HG03558 (cell line): Measurements from ENCODE around the gene ACSF3.

Experiments used
- ATAC-seq: cut with Tn5 transposase; IDR thresholded peaks from one replicate; pipeline ENCODE4 v1.9.1; 2021; ENCODE audit warnings: moderate number of reproducible peaks; ENCODE audit not compliant: unreplicated experiment; ENCODE audit errors: extremely low read depth

The ACSF3 gene

GRCh38 chr16:89138843-89139520 lies 45.3 kb downstream of the ACSF3 start:
- no peak for ATAC-seq

- no peak for ATAC-seq
Observed at GRCh38 chr16:89139907-89140361, 46.3 kb downstream of the ACSF3 start.

GRCh38 chr16:89140401-89140800 lies 46.7 kb downstream of the ACSF3 start:
- ATAC-seq: no peak

- no peak for ATAC-seq
Observed at GRCh38 chr16:89140981-89141883, 47.6 kb downstream of the ACSF3 start.

- no peak for ATAC-seq
Observed at GRCh38 chr16:89141884-89142267, 48.2 kb downstream of the ACSF3 start.

GRCh38 chr16:89142474-89143195 lies 49.0 kb downstream of the ACSF3 start:
- ATAC-seq: no peak

- no peak for ATAC-seq
Observed at GRCh38 chr16:89143201-89143741, 49.6 kb downstream of the ACSF3 start.

- ATAC-seq: no peak
Observed at GRCh38 chr16:89143911-89144675, 50.4 kb downstream of the ACSF3 start.

GRCh38 chr16:89144681-89145080 lies 51.0 kb downstream of the ACSF3 start:
- ATAC-seq: no peak

- no peak for ATAC-seq
Observed at GRCh38 chr16:89145406-89146161, 51.9 kb downstream of the ACSF3 start.

- no peak for ATAC-seq
Observed at GRCh38 chr16:89146211-89147005, 52.8 kb downstream of the ACSF3 start.

GRCh38 chr16:89147085-89147817 lies 53.6 kb downstream of the ACSF3 start:
- no peak for ATAC-seq

- ATAC-seq: no peak
Observed at GRCh38 chr16:89149386-89149785, 55.7 kb downstream of the ACSF3 start.

- ATAC-seq: no peak
Observed at GRCh38 chr16:89150090-89150835, 56.6 kb downstream of the ACSF3 start.

GRCh38 chr16:89150981-89151380 lies 57.3 kb downstream of the ACSF3 start:
- no peak for ATAC-seq

GRCh38 chr16:89152831-89153700 lies 59.4 kb downstream of the ACSF3 start:
- no peak for ATAC-seq
